Measurements from ENCODE around the gene AFG3L2. TPM values are rescaled to one million over a fixed set of nuclear protein-coding genes. Genes with fewer than 3 reads are reported as not detected.

The AFG3L2 gene
- polyA plus RNA-seq, 12 donors: 28.4 to 53.9 (median 46.1) TPM; not detected in 1

Other genes with a start within 250 kb of the AFG3L2 start
- gene CIDEA, start 122.9 kb downstream of the AFG3L2 start, polyA plus RNA-seq (ENCODE audit: insufficient read length in 12 of 12): under 1 TPM in 2 of 12 donors, not detected in 10; 0.09 to 0.30 TPM
- gene TUBB6, start 69.0 kb downstream of the AFG3L2 start, polyA plus RNA-seq (ENCODE audit: insufficient read length in 12 of 12): 100 to 1,000 TPM in 11 of 12 donors, not detected in 1; 136 to 263 (median 194) TPM
- 10 to 100 TPM in 1 of 12 donors, 1 to 10 TPM in 9, not detected in 2; 4.6 to 11.3 (median 6.8) TPM for gene PRELID3A, start 30.7 kb upstream of the AFG3L2 start, polyA plus RNA-seq (ENCODE audit: insufficient read length in 12 of 12)